ENCODE measurements around the gene KCTD13.
A peak's percentile ranks its signal among the peaks of the same experiment; 100 is the strongest.

The KCTD13 gene

DNA sequence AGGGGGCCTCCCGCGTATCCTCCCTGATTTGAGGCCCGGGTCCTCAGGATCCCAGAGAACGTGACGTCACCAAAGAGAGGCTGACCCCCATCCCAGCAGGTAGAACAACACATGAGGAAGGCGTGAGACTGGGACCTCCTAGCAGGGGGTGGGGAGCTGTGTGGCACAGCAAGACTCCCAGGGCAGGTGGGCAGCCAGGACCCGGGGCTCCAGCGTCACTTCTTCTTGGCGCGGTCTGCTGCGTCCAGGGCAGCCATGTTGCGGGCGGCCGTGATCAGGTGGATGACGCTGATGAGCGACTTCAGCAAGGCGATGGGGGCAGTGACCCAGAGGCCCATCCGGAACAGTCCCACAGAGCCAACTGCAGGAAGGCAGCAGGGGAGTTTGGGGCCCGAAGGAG is 67.1 kb downstream of the KCTD13 start:
- no peak overlapping the region for H3K4me3 ChIP-seq (replicated peaks; ENCODE audit: low read depth, low read length)
- TF ChIP-seq, protein P1, sequence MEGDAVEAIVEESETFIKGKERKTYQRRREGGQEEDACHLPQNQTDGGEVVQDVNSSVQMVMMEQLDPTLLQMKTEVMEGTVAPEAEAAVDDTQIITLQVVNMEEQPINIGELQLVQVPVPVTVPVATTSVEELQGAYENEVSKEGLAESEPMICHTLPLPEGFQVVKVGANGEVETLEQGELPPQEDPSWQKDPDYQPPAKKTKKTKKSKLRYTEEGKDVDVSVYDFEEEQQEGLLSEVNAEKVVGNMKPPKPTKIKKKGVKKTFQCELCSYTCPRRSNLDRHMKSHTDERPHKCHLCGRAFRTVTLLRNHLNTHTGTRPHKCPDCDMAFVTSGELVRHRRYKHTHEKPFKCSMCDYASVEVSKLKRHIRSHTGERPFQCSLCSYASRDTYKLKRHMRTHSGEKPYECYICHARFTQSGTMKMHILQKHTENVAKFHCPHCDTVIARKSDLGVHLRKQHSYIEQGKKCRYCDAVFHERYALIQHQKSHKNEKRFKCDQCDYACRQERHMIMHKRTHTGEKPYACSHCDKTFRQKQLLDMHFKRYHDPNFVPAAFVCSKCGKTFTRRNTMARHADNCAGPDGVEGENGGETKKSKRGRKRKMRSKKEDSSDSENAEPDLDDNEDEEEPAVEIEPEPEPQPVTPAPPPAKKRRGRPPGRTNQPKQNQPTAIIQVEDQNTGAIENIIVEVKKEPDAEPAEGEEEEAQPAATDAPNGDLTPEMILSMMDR (IDR thresholded peaks at IDR 0.05; ENCODE audit: low read depth, low read length, missing control alignments), result no peak
- DNase-seq (ENCODE audit: extremely low read depth, low read depth), result no peak

DNA sequence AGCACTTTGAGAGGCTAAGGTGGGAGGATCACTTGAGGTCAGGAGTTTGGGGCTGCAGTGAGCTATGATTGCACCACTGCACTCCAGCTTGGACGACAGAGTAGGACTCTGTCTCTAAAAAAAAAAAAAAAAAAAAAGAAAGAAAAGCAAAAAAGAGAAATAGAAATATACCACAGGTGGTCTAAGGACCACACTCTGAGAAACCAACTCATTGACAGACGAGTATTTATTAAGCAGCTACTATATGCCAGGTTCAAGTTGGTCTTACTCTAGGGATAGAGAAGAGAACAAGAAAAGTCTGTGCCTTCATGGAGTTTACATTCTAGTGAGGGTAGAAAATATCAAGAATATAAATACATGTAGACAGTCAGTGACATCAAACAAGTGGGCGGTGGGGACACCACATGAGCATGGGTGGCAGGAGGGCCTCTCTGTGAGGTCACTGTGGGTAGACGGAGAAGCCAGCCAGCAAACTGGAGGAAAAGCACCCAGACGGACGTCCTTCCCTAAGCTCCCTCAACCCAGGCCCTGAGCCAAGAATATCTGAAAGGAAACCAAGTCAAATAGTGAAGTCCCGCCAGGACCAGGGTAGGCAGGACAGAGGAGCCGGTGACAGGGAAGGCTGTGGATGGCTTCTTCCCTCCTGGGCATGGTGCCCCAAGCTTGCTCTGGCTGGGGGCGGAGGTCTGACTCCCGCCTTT is 67.7 kb downstream of the KCTD13 start:
- TF ChIP-seq, protein P1 (IDR thresholded peaks at IDR 0.05; ENCODE audit: low read depth, low read length, missing control alignments), result no peak
- no peak for DNase-seq (ENCODE audit: extremely low read depth, low read depth)

DNA sequence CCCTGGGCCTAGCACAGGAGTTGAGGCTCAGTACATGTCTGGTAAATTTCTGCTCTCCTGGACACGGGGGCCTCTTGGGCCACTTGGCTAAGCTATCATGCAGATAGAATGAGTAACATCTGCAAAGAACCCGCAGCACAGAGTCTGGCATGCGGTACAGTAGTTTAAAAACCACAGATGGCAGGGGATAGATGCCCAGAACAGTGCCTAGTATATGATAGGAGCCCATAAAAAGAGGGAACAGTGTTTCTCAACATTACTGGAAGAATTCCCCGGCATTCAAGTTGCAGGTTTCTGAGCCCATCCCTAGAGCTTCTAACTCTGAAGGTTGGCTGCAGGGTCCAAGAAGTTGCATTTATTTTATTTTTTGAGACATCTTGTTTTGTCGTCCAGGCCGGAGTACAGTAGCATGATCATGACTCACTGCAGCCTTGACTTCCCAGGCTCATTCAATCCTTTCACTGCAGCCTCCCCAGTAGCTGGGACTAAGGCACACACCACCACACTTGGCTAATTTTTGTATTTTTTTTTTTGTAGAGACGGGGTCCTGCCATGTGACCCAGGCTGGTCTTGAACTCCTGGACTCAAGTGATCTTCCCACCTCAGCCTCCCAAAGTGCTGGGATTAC is 68.8 kb downstream of the KCTD13 start:
- TF ChIP-seq, protein P1 (IDR thresholded peaks at IDR 0.05; ENCODE audit: low read depth, low read length, missing control alignments), result no peak
- H3K4me3 ChIP-seq (replicated peaks; ENCODE audit: low read depth, low read length), result no peak overlapping the region
- peak; percentile 19 for DNase-seq (ENCODE audit: extremely low read depth, low read depth)

More for the DNA sequence above, 67.7 kb downstream of the KCTD13 start:
- H3K4me3 ChIP-seq (replicated peaks; ENCODE audit: low read depth, low read length), result no peak overlapping the region
